HepG2 (cell line): ENCODE data around the gene MTHFD1L. TPM values are rescaled to one million over a fixed set of nuclear protein-coding genes. Genes with fewer than 3 reads are reported as not detected.

Source experiments
- ARID2 ChIP-seq: sonication (generic); formaldehyde crosslinking; IDR thresholded peaks from 2 replicates; pipeline ENCODE4 v1.8.1; 2022; ENCODE audit warnings: mild to moderate bottlenecking, missing genetic modification reagents, borderline replicate concordance
- HNF4A ChIP-seq: sonication (generic); formaldehyde crosslinking; IDR thresholded peaks from 2 replicates; pipeline ENCODE4 v1.4.0; 2020; ENCODE audit warnings: missing genetic modification reagents
- IRF2 ChIP-seq: IDR thresholded peaks from 2 replicates; pipeline ENCODE4 v1.6.1; 2018; ENCODE audit warnings: missing genetic modification reagents, missing compliant biosample characterization
- MLLT10 ChIP-seq: sonication (generic); formaldehyde crosslinking; IDR thresholded peaks from 2 replicates; pipeline ENCODE4 v1.4.0; 2020; ENCODE audit warnings: missing genetic modification reagents
- MTA1 ChIP-seq: sonication (generic); formaldehyde crosslinking; IDR thresholded peaks from 2 replicates; pipeline ENCODE4 v1.4.0; 2020; ENCODE audit warnings: missing genetic modification reagents, mild to moderate bottlenecking, borderline replicate concordance
- NFKB2 ChIP-seq: sonication (generic); formaldehyde crosslinking; IDR thresholded peaks from 2 replicates; pipeline ENCODE4 v1.4.0; 2020; ENCODE audit warnings: missing genetic modification reagents, borderline replicate concordance
- NFKBIZ ChIP-seq: IDR thresholded peaks from 2 replicates; pipeline ENCODE4 v1.6.1; 2018; ENCODE audit warnings: missing genetic modification reagents, missing compliant biosample characterization
- PCBP2 ChIP-seq: fragments of 200-400 bp; formaldehyde crosslinking; optimal IDR thresholded peaks from 2 replicates; pipeline ENCODE3; 2018; ENCODE audit warnings: low read length, low read depth; ENCODE audit not compliant: poor library complexity, severe bottlenecking
- REL ChIP-seq: sonication (generic); formaldehyde crosslinking; conservative IDR thresholded peaks from 2 replicates; pipeline ENCODE4 v1.8.0; 2022; ENCODE audit warnings: mild to moderate bottlenecking, missing genetic modification reagents, moderate library complexity
- RELA ChIP-seq: sonication (generic); formaldehyde crosslinking; IDR thresholded peaks from 2 replicates; pipeline ENCODE4 v1.4.0; 2020; ENCODE audit warnings: missing genetic modification reagents
- SALL1 ChIP-seq: sonication (generic); formaldehyde crosslinking; IDR thresholded peaks from 2 replicates; pipeline ENCODE4 v1.8.0; 2022; ENCODE audit warnings: mild to moderate bottlenecking, missing genetic modification reagents
- SP4 ChIP-seq: sonication (generic); formaldehyde crosslinking; IDR thresholded peaks from 2 replicates; pipeline ENCODE4 v1.8.1; 2023; ENCODE audit warnings: mild to moderate bottlenecking, missing genetic modification reagents
- TBX2 ChIP-seq: sonication (generic); formaldehyde crosslinking; IDR thresholded peaks from 2 replicates; pipeline ENCODE4 v1.5.0; 2020; ENCODE audit warnings: missing genetic modification reagents, mild to moderate bottlenecking, borderline replicate concordance
- ZEB1 ChIP-seq: IDR thresholded peaks from 2 replicates; pipeline ENCODE4 v1.6.1; 2012; ENCODE audit warnings: mild to moderate bottlenecking, low read depth, inconsistent platforms; ENCODE audit not compliant: insufficient replicate concordance
- ZFP82 ChIP-seq: sonication (generic); formaldehyde crosslinking; IDR thresholded peaks from 2 replicates; pipeline ENCODE4 v1.5.1; 2020; ENCODE audit warnings: mild to moderate bottlenecking, missing genetic modification reagents, borderline replicate concordance
- ZKSCAN5 ChIP-seq: sonication (generic); formaldehyde crosslinking; IDR thresholded peaks from 2 replicates; pipeline ENCODE4 v1.5.1; 2020; ENCODE audit warnings: mild to moderate bottlenecking, missing genetic modification reagents
- ZNF230 ChIP-seq: sonication (generic); formaldehyde crosslinking; IDR thresholded peaks from 2 replicates; pipeline ENCODE4 v1.4.0; 2020; ENCODE audit warnings: mild to moderate bottlenecking, missing genetic modification reagents
- ZNF274 ChIP-seq: sonication (generic); formaldehyde crosslinking; IDR thresholded peaks from 2 replicates; pipeline ENCODE4 v1.5.1; 2020; ENCODE audit warnings: mild to moderate bottlenecking, missing genetic modification reagents
- ZNF569 ChIP-seq: sonication (generic); formaldehyde crosslinking; IDR thresholded peaks from 2 replicates; pipeline ENCODE4 v1.5.0; 2020; ENCODE audit warnings: mild to moderate bottlenecking, missing genetic modification reagents, moderate library complexity, borderline replicate concordance
- ZNF713 ChIP-seq: sonication (generic); formaldehyde crosslinking; IDR thresholded peaks from 2 replicates; pipeline ENCODE4 v1.4.0; 2020; ENCODE audit warnings: mild to moderate bottlenecking, missing genetic modification reagents
- ZNF768 ChIP-seq: sonication (generic); formaldehyde crosslinking; IDR thresholded peaks from 2 replicates; pipeline ENCODE4 v1.4.0; 2020; ENCODE audit warnings: missing genetic modification reagents
- polyA plus RNA-seq, 8 experiments: library from polyadenylated mRNA; depleted of rRNA in 3 of 8; stranded (reverse) in 7 of 8; unstranded in 1 of 8; fragments of >200 nt; fragmentation: Illumina TruSeq in 4 of 8; extraction: Trizol in 4 of 8; gene quantifications; 2 replicates each; pipeline versions ENCODE4 v1.2.1 to v1.2.3, GENCODE V29; 2011 to 2016; ENCODE audit warnings: low read depth in 4 of 8, missing spikeins in 1 of 8, mixed read lengths in 1 of 8; ENCODE audit not compliant: insufficient read depth in 1 of 8
- total RNA-seq, 5 experiments: library from RNA; depleted of rRNA; stranded (reverse); fragments of >200 nt; fragmentation: Illumina TruSeq; extraction: Trizol; gene quantifications; 2 replicates each; pipeline ENCODE4 v1.2.3, GENCODE V29; 2016; ENCODE audit warnings: low read depth in 1 of 5
- TF ChIP-seq, protein P1 (sequence below): sonication (generic); formaldehyde crosslinking; IDR thresholded peaks from 2 replicates; pipeline ENCODE4 v1.9.0; 2021; ENCODE audit warnings: missing genetic modification reagents, mild to moderate bottlenecking, borderline replicate concordance
- TF ChIP-seq, protein P2 (sequence below): sonication (generic); formaldehyde crosslinking; IDR thresholded peaks from 2 replicates; pipeline ENCODE4 v1.4.0; 2020; ENCODE audit warnings: missing genetic modification reagents, borderline replicate concordance
- TF ChIP-seq, protein P3 (sequence below): sonication (generic); formaldehyde crosslinking; IDR thresholded peaks from 2 replicates; pipeline ENCODE4 v1.5.0; 2020; ENCODE audit warnings: missing genetic modification reagents
- TF ChIP-seq, protein P4 (sequence below): sonication (generic); formaldehyde crosslinking; conservative IDR thresholded peaks from 2 replicates; pipeline ENCODE4 v1.4.0; 2020; ENCODE audit warnings: missing genetic modification reagents

MTHFD1L gene
- total and polyA plus RNA-seq, 2 of the 13 experiments (the other 11 are each of a cell fraction or from before 2014, with no cell fraction given): 24.0 to 39.6 TPM

DNA sequence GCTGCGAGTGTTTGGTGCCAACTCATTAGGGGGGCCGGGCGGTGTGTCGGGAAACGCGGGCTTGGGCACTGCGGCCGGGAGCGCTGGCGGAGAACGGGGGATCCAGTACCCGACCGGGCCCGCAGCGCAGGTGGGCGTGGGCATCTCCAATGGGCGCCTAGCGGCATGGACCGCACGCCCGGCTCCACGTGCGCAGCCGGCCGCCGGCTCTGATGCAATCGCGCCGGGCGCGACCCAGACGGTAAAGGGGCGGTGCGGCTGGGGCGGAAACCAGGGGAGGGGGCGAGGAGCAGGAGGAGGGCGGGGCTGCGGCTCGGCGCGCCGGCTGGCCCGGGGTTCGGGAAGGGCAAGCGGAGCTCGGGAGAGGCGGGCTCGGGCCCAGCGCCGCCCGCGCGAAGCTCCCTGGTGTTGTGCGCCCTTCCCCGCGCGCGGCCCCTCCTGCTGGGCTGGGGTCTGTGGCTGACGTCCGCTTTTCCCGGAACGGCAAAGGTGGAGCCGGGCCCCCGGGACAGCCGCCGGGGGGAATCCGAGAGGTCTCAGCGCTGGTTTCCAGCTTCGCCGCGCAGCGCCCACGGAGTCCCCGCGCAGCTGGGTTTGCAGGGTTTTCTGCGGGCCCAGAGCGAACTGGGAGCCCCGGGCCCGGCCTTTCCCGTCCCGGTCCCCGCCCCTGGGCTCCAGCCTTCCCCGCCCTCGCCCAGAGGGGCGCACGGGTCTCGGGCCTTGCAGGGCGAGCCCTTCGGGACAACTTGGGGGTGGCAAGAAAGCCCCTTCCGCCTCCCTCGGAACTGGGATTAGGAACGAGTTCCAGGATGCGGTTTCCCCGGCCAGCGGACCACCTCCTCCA, 867 bp downstream of the MTHFD1L start (continued):
- TF ChIP-seq, protein P1, sequence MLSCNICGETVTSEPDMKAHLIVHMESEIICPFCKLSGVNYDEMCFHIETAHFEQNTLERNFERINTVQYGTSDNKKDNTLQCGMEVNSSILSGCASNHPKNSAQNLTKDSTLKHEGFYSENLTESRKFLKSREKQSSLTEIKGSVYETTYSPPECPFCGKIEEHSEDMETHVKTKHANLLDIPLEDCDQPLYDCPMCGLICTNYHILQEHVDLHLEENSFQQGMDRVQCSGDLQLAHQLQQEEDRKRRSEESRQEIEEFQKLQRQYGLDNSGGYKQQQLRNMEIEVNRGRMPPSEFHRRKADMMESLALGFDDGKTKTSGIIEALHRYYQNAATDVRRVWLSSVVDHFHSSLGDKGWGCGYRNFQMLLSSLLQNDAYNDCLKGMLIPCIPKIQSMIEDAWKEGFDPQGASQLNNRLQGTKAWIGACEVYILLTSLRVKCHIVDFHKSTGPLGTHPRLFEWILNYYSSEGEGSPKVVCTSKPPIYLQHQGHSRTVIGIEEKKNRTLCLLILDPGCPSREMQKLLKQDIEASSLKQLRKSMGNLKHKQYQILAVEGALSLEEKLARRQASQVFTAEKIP (CRISPR knock-in tag): no peak
- peak; percentile 92 for TF ChIP-seq MTA1 (CRISPR knock-in tag)
- 0 out of 2 replicates have a peak, but pooled peaks have one; percentile 22 for TF ChIP-seq MLLT10 (CRISPR knock-in tag)
- TF ChIP-seq NFKBIZ (CRISPR knock-in tag): peak; percentile 71; the same call in 1 of the 2 replicates
- peak; percentile 89 for TF ChIP-seq SP4 (CRISPR knock-in tag)
- TF ChIP-seq ZNF569 (CRISPR knock-in tag): 0 out of 2 replicates have a peak, but pooled peaks have one; percentile 38
- TF ChIP-seq, protein P2, sequence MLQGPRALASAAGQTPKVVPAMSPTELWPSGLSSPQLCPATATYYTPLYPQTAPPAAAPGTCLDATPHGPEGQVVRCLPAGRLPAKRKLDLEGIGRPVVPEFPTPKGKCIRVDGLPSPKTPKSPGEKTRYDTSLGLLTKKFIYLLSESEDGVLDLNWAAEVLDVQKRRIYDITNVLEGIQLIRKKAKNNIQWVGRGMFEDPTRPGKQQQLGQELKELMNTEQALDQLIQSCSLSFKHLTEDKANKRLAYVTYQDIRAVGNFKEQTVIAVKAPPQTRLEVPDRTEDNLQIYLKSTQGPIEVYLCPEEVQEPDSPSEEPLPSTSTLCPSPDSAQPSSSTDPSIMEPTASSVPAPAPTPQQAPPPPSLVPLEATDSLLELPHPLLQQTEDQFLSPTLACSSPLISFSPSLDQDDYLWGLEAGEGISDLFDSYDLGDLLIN (CRISPR knock-in tag): no peak
- peak; percentile 91 for TF ChIP-seq ZNF274
- no peak for TF ChIP-seq ZKSCAN5 (CRISPR knock-in tag)
- TF ChIP-seq ZEB1: peak; percentile 41
- TF ChIP-seq ZNF768 (CRISPR knock-in tag): no peak; the same call in 1 of the 2 replicates
- 0 out of 2 replicates have a peak, but pooled peaks have one; percentile 52 for TF ChIP-seq ZNF713 (CRISPR knock-in tag)
- TF ChIP-seq NFKB2 (CRISPR knock-in tag): peak; percentile 92
- TF ChIP-seq PCBP2: no peak
- TF ChIP-seq, protein P3, sequence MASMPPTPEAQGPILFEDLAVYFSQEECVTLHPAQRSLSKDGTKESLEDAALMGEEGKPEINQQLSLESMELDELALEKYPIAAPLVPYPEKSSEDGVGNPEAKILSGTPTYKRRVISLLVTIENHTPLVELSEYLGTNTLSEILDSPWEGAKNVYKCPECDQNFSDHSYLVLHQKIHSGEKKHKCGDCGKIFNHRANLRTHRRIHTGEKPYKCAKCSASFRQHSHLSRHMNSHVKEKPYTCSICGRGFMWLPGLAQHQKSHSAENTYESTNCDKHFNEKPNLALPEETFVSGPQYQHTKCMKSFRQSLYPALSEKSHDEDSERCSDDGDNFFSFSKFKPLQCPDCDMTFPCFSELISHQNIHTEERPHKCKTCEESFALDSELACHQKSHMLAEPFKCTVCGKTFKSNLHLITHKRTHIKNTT (CRISPR knock-in tag): no peak
- TF ChIP-seq HNF4A: no peak
- TF ChIP-seq IRF2 (CRISPR knock-in tag): peak; percentile 93
- TF ChIP-seq, protein P4, sequence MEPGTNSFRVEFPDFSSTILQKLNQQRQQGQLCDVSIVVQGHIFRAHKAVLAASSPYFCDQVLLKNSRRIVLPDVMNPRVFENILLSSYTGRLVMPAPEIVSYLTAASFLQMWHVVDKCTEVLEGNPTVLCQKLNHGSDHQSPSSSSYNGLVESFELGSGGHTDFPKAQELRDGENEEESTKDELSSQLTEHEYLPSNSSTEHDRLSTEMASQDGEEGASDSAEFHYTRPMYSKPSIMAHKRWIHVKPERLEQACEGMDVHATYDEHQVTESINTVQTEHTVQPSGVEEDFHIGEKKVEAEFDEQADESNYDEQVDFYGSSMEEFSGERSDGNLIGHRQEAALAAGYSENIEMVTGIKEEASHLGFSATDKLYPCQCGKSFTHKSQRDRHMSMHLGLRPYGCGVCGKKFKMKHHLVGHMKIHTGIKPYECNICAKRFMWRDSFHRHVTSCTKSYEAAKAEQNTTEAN (CRISPR knock-in tag): 0 out of 2 replicates have a peak, but pooled peaks have one; percentile 34
- TF ChIP-seq RELA (CRISPR knock-in tag): no peak
- TF ChIP-seq ZFP82 (CRISPR knock-in tag): peak; percentile 58
- no peak for TF ChIP-seq ARID2 (CRISPR knock-in tag)
- 0 out of 2 replicates have a peak, but pooled peaks have one; percentile 30 for TF ChIP-seq REL (CRISPR knock-in tag)
- peak; percentile 92 for TF ChIP-seq TBX2 (CRISPR knock-in tag)
- peak; percentile 95 for TF ChIP-seq SALL1 (CRISPR knock-in tag)
- TF ChIP-seq ZNF230: no peak; the same call in 1 of the 2 replicates
